Small intestine (tissue), 7 donors: ENCODE measurements around the gene IFITM1. TPM values are rescaled to one million over a fixed set of nuclear protein-coding genes. Genes with fewer than 3 reads are reported as not detected.
"Not testable (repeated sequence)": the region's sequence is repeated elsewhere in the genome, so short reads cannot be mapped to it uniquely, and the experiment has no call there.

Experiments
- DNase-seq, 2 donors: peaks; one replicate each; pipeline versions ENCODE4 v3.0.0 to v3.0.0-alpha.2; 2013
- FAIRE-seq: peaks from 2 replicates; lab custom pipeline; 2012; peaks lifted over from hg19 to GRCh38; lab: Jason Lieb, UNC
- H3K27ac ChIP-seq, 3 donors: one replicate each; pipeline ENCODE4 v1.5.1; 2013; ENCODE audit warnings: low read length in 2 of 3, mild to moderate bottlenecking in 2 of 3, control low read depth in 1 of 3, inconsistent platforms in 1 of 3, low read depth in 1 of 3, moderate library complexity in 1 of 3
- H3K27me3 ChIP-seq, 3 donors: one replicate each; pipeline ENCODE4 v1.6.1; 2013; ENCODE audit warnings: low read length in 3 of 3, inconsistent platforms in 1 of 3; ENCODE audit not compliant: control insufficient read depth in 3 of 3, insufficient read depth in 3 of 3
- H3K36me3 ChIP-seq, 3 donors: one replicate each; pipeline ENCODE4 v1.6.1; 2013; ENCODE audit warnings: low read length in 3 of 3, inconsistent platforms in 1 of 3, low read depth in 1 of 3, mild to moderate bottlenecking in 1 of 3, moderate library complexity in 1 of 3; ENCODE audit not compliant: control insufficient read depth in 3 of 3, insufficient read depth in 2 of 3
- H3K4me1 ChIP-seq, 3 donors: one replicate each; pipeline ENCODE4 v1.6.1; 2013; ENCODE audit warnings: low read length in 2 of 3, inconsistent platforms in 1 of 3, low read depth in 1 of 3, mild to moderate bottlenecking in 1 of 3, moderate library complexity in 1 of 3; ENCODE audit not compliant: control insufficient read depth in 3 of 3, insufficient read depth in 2 of 3
- H3K4me3 ChIP-seq, 3 donors: one replicate each; pipeline ENCODE4 v1.5.1; 2013; ENCODE audit warnings: low read length in 3 of 3, control low read depth in 1 of 3, inconsistent platforms in 1 of 3, low read depth in 1 of 3, mild to moderate bottlenecking in 1 of 3, moderate library complexity in 1 of 3
- H3K9me3 ChIP-seq, 2 donors: one replicate each; pipeline ENCODE4 v1.6.1; 2013; ENCODE audit warnings: low read depth in 1 of 2, low read length in 1 of 2; ENCODE audit not compliant: control insufficient read depth in 2 of 2, insufficient read depth in 1 of 2
- WGBS, 3 donors: extraction: QIAGEN DNeasy Blood & Tissue Kit; methylation state at CpG; one replicate each; pipeline ENCODE4 v1.1.7; 2013; 5-methylcytosine and 5-hydroxymethylcytosine counted together
- polyA plus RNA-seq, 4 donors: library from polyadenylated mRNA; stranded (reverse) in 3 of 4; unstranded in 1 of 4; fragments of 200-250 nt in 3 of 4; fragments of 120-200 nt in 1 of 4; gene quantifications; one replicate each; pipeline versions ENCODE4 v1.2.1 to v1.2.3, GENCODE V29; 2013
- donor health status: healthy with polysubstance abuse.
- donor health status: control.
- donor health status: control.
- donor health status: Bipolar disorder and iron deficiency.
- donor health status: healthy.

Gene IFITM1
- polyA plus RNA-seq, 4 donors = 8.9 to 520 (median 146) TPM

- H3K27ac ChIP-seq = no peak overlapping the region
- no peak for DNase-seq
- peaks cover 0 to 8% (median 0%) of the 10 kb centered on the region in 3 donors for H3K36me3 ChIP-seq
- H3K4me1 ChIP-seq = peaks cover 0 to 14% (median 0%) of the 10 kb centered on the region in 3 donors
- H3K27me3 ChIP-seq = peaks cover 0 to 18% (median 0%) of the 10 kb centered on the region in 3 donors
- H3K4me3 ChIP-seq = no peak overlapping the region
- no peak for FAIRE-seq
- H3K9me3 ChIP-seq = no peaks in the 10 kb centered on the region
- 5 to 28% (median 12%) methylated on average over 20 of the region's 20 CpGs for WGBS, 3 donors
Observed at GRCh38 chr11:299951-300735, 13.7 kb upstream of the IFITM1 start.

GRCh38 chr11:303363-303762 lies 10.5 kb upstream of the IFITM1 start:
- FAIRE-seq (no peak), DNase-seq (no peak)

GRCh38 chr11:304061-304506 lies 9.8 kb upstream of the IFITM1 start:
- Histone ChIP-seq H3K27ac (no peak overlapping the region), H3K4me3 (no peak overlapping the region), H3K36me3 (no peaks in the 10 kb centered on the region), H3K27me3 (peaks cover 0 to 18% (median 0%) of the 10 kb centered on the region in 3 donors), H3K4me1 (peaks cover 0 to 18% (median 0%) of the 10 kb centered on the region in 3 donors), H3K9me3 (no peaks in the 10 kb centered on the region)
- no peak for FAIRE-seq
- DNase-seq = no peak
- 83 to 87% (median 83%) methylated on average over 50 to 52 of the region's 52 CpGs for WGBS, 3 donors

More at GRCh38 chr11:303363-303762, 10.5 kb upstream of the IFITM1 start:
- Histone ChIP-seq H3K27ac (no peak overlapping the region), H3K27me3 (peaks cover 0 to 18% (median 0%) of the 10 kb centered on the region in 3 donors), H3K4me3 (no peak overlapping the region), H3K36me3 (no peaks in the 10 kb centered on the region), H3K9me3 (no peaks in the 10 kb centered on the region), H3K4me1 (peaks cover 0 to 20% (median 0%) of the 10 kb centered on the region in 3 donors)
- 72 to 80% (median 80%) methylated on average over 12 of the region's 12 CpGs for WGBS, 3 donors

- Histone ChIP-seq H3K9me3 (no peaks in the 10 kb centered on the region), H3K4me3 (no peak overlapping the region), H3K36me3 (no peaks in the 10 kb centered on the region), H3K27ac (peak overlapping the region in 1 of 3 donors; percentile 55), H3K27me3 (peaks cover 0 to 12% (median 0%) of the 10 kb centered on the region in 3 donors), H3K4me1 (peaks cover 0 to 23% (median 0%) of the 10 kb centered on the region in 3 donors)
- WGBS, 3 donors = 29 to 37% (median 33%) methylated on average over 19 of the region's 19 CpGs
- FAIRE-seq (no peak), DNase-seq (peak in 1 of 2 donors; percentile 76)
Observed at GRCh38 chr11:304915-305843, 8.7 kb upstream of the IFITM1 start.

GRCh38 chr11:305844-306211 lies 8.0 kb upstream of the IFITM1 start:
- Histone ChIP-seq H3K27me3 (peaks cover 0 to 6% (median 0%) of the 10 kb centered on the region in 3 donors), H3K4me1 (peaks cover 0 to 17% (median 0%) of the 10 kb centered on the region in 3 donors), H3K9me3 (no peaks in the 10 kb centered on the region), H3K4me3 (no peak overlapping the region), H3K36me3 (no peaks in the 10 kb centered on the region), H3K27ac (peak overlapping the region in 1 of 3 donors; percentile 55)
- no peak for FAIRE-seq
- WGBS, 3 donors = 89 to 90% (median 89%) methylated on average over 10 of the region's 10 CpGs
- no peak for DNase-seq

- no peaks in the 10 kb centered on the region for H3K9me3 ChIP-seq
- WGBS, 3 donors = 88 to 93% (median 90%) methylated on average over 17 of the region's 17 CpGs
- no peak overlapping the region for H3K4me3 ChIP-seq
- DNase-seq = no peak
- peaks cover 0 to 17% (median 0%) of the 10 kb centered on the region in 3 donors for H3K4me1 ChIP-seq
- FAIRE-seq = no peak
- peak overlapping the region in 1 of 3 donors; percentile 97 for H3K27ac ChIP-seq
- H3K36me3 ChIP-seq = no peaks in the 10 kb centered on the region
- H3K27me3 ChIP-seq = peaks cover 0 to 3% (median 0%) of the 10 kb centered on the region in 3 donors
Observed at GRCh38 chr11:306645-307371, 7.0 kb upstream of the IFITM1 start.

- FAIRE-seq, H3K9me3 ChIP-seq, H3K27me3 ChIP-seq, H3K36me3 ChIP-seq: not testable (repeated sequence)
- WGBS, 3 donors = 5 to 14% (median 13%) methylated on average over 18 to 28 of the region's 28 CpGs
- H3K4me3 ChIP-seq = peak within 1 kb of the TSS; percentile 8 to 48 (median 29)
- peak in 1 of 2 donors; percentile 46 for DNase-seq
- H3K4me1 ChIP-seq = peaks cover 0 to 30% (median under 1%) of the 10 kb centered on the region in 3 donors
- H3K27ac ChIP-seq = peak within 1 kb of the TSS; percentile 47 to 97 (median 56)
Observed at GRCh38 chr11:307766-308708, 5.8 kb upstream of the IFITM1 start, which contains the start of gene IFITM2. IFITM2 (plus strand) TSS chr11:307816; CDS start chr11:308193, 377 bp downstream.
